BLaER1 (cell line): ENCODE results near the gene C3orf80.
"Not testable (repeated sequence)": the region's sequence is repeated elsewhere in the genome, so short reads cannot be mapped to it uniquely, and the experiment has no call there.

Source experiments
- H3K27ac ChIP-seq: shearing (Covaris generic); formaldehyde crosslinking; 2 replicates; pipeline ENCODE4 v1.8.1; 2022
- H3K27me3 ChIP-seq: shearing (Covaris generic); formaldehyde crosslinking; 2 replicates; pipeline ENCODE4 v1.8.1; 2022
- H3K36me3 ChIP-seq: shearing (Covaris generic); formaldehyde crosslinking; 2 replicates; pipeline ENCODE4 v1.8.1; 2022
- H3K4me1 ChIP-seq: shearing (Covaris generic); formaldehyde crosslinking; 2 replicates; pipeline ENCODE4 v1.8.1; 2022
- H3K4me2 ChIP-seq: shearing (Covaris generic); formaldehyde crosslinking; 2 replicates; pipeline ENCODE4 v1.8.1; 2022
- H3K4me3 ChIP-seq: shearing (Covaris generic); formaldehyde crosslinking; 2 replicates; pipeline ENCODE4 v1.8.1; 2022
- H3K9ac ChIP-seq: shearing (Covaris generic); formaldehyde crosslinking; 2 replicates; pipeline ENCODE4 v1.8.1; 2022
- H3K9me3 ChIP-seq: shearing (Covaris generic); formaldehyde crosslinking; 2 replicates; pipeline ENCODE4 v1.8.1; 2022
- H4K20me1 ChIP-seq: shearing (Covaris generic); formaldehyde crosslinking; 2 replicates; pipeline ENCODE4 v1.8.1; 2022
- Cebpa-rat ChIP-seq: shearing (Covaris generic); IDR thresholded peaks from 2 replicates; pipeline ENCODE4 v1.8.1; 2022

C3orf80 gene

GRCh38 chr3:160192310-160193029 lies 32.8 kb upstream of the C3orf80 start:
- Histone ChIP-seq H4K20me1 (no peaks in the 10 kb centered on the region), H3K36me3 (no peaks in the 10 kb centered on the region), H3K4me1 (no peaks in the 10 kb centered on the region), H3K27me3 (no peaks in the 10 kb centered on the region), H3K27ac (no peak overlapping the region), H3K4me2 (no peak overlapping the region), H3K9ac (no peak overlapping the region), H3K4me3 (no peak overlapping the region), H3K9me3 (no peaks in the 10 kb centered on the region)
- TF ChIP-seq Cebpa-rat = no peak

GRCh38 chr3:160193644-160194192 lies 31.5 kb upstream of the C3orf80 start:
- no peaks in the 10 kb centered on the region for H3K27me3 ChIP-seq
- H3K4me2 ChIP-seq = no peak overlapping the region
- H3K4me1 ChIP-seq = no peaks in the 10 kb centered on the region
- H4K20me1 ChIP-seq = no peaks in the 10 kb centered on the region
- H3K36me3 ChIP-seq = no peaks in the 10 kb centered on the region
- no peak overlapping the region for H3K9ac ChIP-seq
- TF ChIP-seq Cebpa-rat = no peak
- no peak overlapping the region for H3K27ac ChIP-seq
- no peak overlapping the region for H3K4me3 ChIP-seq
- no peaks in the 10 kb centered on the region for H3K9me3 ChIP-seq

DNA sequence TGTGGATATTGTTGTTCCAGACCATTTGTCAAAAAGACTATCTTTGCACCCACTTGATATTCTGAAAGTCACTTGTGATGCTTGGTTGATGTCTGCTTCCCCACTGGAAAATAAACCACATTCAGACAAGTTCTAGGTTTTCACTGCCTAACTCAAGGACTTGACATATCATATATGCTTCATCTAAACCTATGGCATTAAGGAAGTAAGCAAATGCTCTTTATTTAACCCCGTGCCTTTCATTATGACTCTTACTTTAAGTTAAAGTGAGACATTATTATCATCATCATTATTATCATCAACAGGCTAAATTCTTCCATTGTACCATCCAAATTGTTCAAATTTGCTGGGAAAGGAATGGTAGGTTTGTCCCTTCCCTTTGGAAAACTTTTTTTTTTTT lies 30.8 kb upstream of the C3orf80 start:
- TF ChIP-seq Cebpa-rat = no peak
- Histone ChIP-seq H3K27ac (no peak overlapping the region), H3K4me1 (no peaks in the 10 kb centered on the region), H4K20me1 (no peaks in the 10 kb centered on the region), H3K9ac (no peak overlapping the region), H3K27me3 (no peaks in the 10 kb centered on the region), H3K4me3 (no peak overlapping the region), H3K36me3 (no peaks in the 10 kb centered on the region), H3K4me2 (no peak overlapping the region), H3K9me3 (no peaks in the 10 kb centered on the region)

- Histone ChIP-seq H3K9ac (no peak overlapping the region), H3K9me3 (no peaks in the 10 kb centered on the region), H4K20me1 (no peaks in the 10 kb centered on the region), H3K36me3 (no peaks in the 10 kb centered on the region), H3K4me2 (no peak overlapping the region), H3K4me1 (no peaks in the 10 kb centered on the region), H3K27me3 (no peaks in the 10 kb centered on the region), H3K4me3 (no peak overlapping the region), H3K27ac (no peak overlapping the region)
- no peak for TF ChIP-seq Cebpa-rat
Measured at GRCh38 chr3:160195106-160195505, 30.1 kb upstream of the C3orf80 start.

- Histone ChIP-seq H3K9ac (no peak overlapping the region), H3K27me3 (no peaks in the 10 kb centered on the region), H3K4me2 (no peak overlapping the region), H3K4me1 (no peaks in the 10 kb centered on the region), H4K20me1 (no peaks in the 10 kb centered on the region), H3K36me3 (no peaks in the 10 kb centered on the region), H3K9me3 (no peaks in the 10 kb centered on the region), H3K27ac (no peak overlapping the region), H3K4me3 (no peak overlapping the region)
- TF ChIP-seq Cebpa-rat = no peak
Measured at GRCh38 chr3:160196511-160197104, 28.6 kb upstream of the C3orf80 start.

DNA sequence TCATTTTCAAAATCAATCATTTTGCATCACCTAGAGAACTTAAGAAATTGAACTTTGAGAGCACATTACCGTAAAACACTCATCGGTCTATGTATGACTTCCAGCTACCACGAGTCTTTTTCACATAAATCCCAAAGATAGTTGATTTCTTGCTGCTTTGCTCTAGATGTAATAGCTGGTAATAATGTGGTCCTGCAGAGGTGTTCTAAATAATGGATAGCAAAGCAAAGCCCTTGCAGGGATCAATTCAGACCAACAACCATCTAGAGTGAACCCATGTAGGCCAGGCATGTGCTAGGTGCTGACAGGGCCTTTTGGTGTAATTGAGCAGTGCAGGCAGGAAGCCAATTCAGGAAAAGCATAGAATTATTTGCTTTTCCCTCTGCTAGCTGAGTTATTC lies 26.1 kb upstream of the C3orf80 start:
- H4K20me1 ChIP-seq = no peaks in the 10 kb centered on the region
- H3K4me1 ChIP-seq = no peaks in the 10 kb centered on the region
- H3K9ac ChIP-seq = no peak overlapping the region
- no peaks in the 10 kb centered on the region for H3K27me3 ChIP-seq
- H3K36me3 ChIP-seq = no peaks in the 10 kb centered on the region
- H3K4me3 ChIP-seq = no peak overlapping the region
- H3K9me3 ChIP-seq = no peaks in the 10 kb centered on the region
- no peak overlapping the region for H3K4me2 ChIP-seq
- TF ChIP-seq Cebpa-rat = no peak
- no peak overlapping the region for H3K27ac ChIP-seq

DNA sequence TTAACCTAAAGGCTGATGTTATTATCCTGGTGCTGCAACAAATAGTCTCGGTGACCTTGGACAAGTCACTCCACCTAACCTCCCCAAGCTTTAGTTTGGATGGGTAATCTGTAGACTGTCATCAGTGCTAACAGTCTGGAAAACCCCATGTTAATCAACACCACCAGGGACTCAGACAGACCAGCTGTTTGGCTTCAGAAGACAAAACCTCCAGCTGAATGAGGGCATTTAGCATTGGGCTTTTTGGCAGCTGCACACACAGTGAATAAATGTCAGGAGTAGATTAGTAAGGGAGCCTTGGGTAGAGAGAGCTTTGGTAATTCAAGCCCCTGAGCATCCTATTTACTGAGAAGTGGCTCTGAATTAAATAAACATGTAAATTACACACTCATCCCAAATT lies 24.9 kb upstream of the C3orf80 start:
- H3K36me3 ChIP-seq = no peaks in the 10 kb centered on the region
- H3K27ac ChIP-seq = no peak overlapping the region
- no peak overlapping the region for H3K4me2 ChIP-seq
- H4K20me1 ChIP-seq = no peaks in the 10 kb centered on the region
- peaks cover 6% of the 10 kb centered on the region; the same call in 1 of the 2 replicates for H3K9me3 ChIP-seq
- no peaks in the 10 kb centered on the region for H3K27me3 ChIP-seq
- H3K4me1 ChIP-seq = no peaks in the 10 kb centered on the region
- H3K9ac ChIP-seq = no peak overlapping the region
- no peak overlapping the region for H3K4me3 ChIP-seq
- TF ChIP-seq Cebpa-rat = no peak

DNA sequence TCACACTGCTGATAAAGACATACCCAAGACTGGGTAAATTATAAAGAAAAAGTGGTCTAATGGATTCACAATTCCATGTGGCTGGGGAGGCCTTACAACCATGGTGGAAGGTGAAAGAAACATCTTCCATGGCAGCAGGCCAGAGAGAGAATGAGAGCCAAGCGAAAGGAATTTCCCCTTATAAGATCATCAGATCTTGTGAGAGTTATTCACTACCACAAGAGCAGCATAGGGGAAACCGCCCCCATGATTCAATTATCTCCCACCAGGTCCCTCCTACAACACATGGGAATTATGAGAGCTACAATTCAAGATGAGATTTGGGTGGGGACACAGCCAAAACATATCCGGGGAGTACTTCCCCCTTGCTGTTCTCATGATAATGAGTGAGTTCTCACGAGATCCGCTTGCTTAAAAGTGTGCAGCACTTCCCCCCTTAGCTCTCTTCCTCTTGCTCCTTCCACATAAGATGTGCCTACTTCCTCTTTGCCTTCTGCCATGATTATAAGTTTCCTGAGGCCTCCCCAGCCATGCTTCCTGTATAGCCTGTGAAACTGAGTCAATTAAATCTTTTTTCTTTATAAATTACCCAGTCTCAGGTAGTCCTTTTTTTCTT lies 20.7 kb upstream of the C3orf80 start:
- not testable (repeated sequence) for H3K27ac ChIP-seq, H3K9ac ChIP-seq, H3K36me3 ChIP-seq, H3K27me3 ChIP-seq, H3K4me1 ChIP-seq, H4K20me1 ChIP-seq, H3K9me3 ChIP-seq, H3K4me2 ChIP-seq, H3K4me3 ChIP-seq

DNA sequence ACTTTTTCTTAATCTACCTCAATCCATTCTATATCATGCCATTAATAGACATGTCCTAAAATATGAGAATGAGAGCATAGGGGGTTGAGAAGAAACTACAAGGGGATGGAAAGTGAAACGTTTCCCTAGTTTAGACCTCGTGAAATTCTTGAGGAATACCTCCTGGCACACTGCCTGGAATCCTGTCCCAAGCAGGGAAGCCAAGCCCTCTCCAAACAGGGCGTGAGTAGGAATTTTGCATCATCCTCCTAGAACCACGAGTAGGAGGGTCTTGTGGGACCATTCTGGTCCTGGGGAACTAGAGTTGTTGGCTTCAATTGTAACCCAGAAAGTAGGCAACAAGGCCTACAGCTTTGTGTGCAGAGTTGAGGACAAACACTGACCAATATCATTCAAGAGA lies 19.6 kb upstream of the C3orf80 start:
- H3K9me3 ChIP-seq = peaks cover 6% of the 10 kb centered on the region; the same call in 1 of the 2 replicates
- no peak overlapping the region for H3K9ac ChIP-seq
- H3K36me3 ChIP-seq = no peaks in the 10 kb centered on the region
- no peak overlapping the region for H3K4me3 ChIP-seq
- no peak overlapping the region for H3K27ac ChIP-seq
- TF ChIP-seq Cebpa-rat = no peak
- no peaks in the 10 kb centered on the region for H3K27me3 ChIP-seq
- no peaks in the 10 kb centered on the region for H3K4me1 ChIP-seq
- no peaks in the 10 kb centered on the region for H4K20me1 ChIP-seq
- H3K4me2 ChIP-seq = no peak overlapping the region

DNA sequence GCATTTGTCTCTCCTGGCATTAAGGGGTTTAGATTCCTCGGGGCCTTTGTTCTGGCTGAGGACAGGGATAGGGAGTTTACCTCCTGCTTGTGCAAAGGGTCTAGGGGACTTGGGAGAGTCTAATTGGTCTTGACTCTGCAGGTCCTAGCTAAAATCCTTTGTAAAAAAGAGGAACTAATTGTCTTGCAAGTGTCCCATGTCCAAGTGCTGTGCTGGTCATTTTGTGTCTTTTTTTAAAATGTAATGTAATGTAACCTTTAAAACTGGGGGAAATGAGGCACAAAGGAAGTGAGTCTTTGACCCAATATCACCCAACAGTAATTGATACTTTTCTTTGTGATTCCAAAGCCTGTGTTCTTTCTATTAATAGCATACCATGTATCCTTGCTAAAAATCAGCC lies 14.9 kb upstream of the C3orf80 start:
- Histone ChIP-seq H3K4me2 (no peak overlapping the region), H3K27ac (no peak overlapping the region), H3K27me3 (no peaks in the 10 kb centered on the region), H3K36me3 (no peaks in the 10 kb centered on the region), H3K4me3 (no peak overlapping the region), H3K9me3 (no peaks in the 10 kb centered on the region), H4K20me1 (no peaks in the 10 kb centered on the region), H3K9ac (no peak overlapping the region), H3K4me1 (no peaks in the 10 kb centered on the region)
- TF ChIP-seq Cebpa-rat = no peak
